ENCODE results near the gene AP3B1. TPM values are rescaled to one million over a fixed set of nuclear protein-coding genes. Genes with fewer than 3 reads are reported as not detected.

The AP3B1 gene
- total RNA-seq, 6 experiments from 2014 or later: 11.4 to 17.9 (median 12.9) TPM

DNA sequence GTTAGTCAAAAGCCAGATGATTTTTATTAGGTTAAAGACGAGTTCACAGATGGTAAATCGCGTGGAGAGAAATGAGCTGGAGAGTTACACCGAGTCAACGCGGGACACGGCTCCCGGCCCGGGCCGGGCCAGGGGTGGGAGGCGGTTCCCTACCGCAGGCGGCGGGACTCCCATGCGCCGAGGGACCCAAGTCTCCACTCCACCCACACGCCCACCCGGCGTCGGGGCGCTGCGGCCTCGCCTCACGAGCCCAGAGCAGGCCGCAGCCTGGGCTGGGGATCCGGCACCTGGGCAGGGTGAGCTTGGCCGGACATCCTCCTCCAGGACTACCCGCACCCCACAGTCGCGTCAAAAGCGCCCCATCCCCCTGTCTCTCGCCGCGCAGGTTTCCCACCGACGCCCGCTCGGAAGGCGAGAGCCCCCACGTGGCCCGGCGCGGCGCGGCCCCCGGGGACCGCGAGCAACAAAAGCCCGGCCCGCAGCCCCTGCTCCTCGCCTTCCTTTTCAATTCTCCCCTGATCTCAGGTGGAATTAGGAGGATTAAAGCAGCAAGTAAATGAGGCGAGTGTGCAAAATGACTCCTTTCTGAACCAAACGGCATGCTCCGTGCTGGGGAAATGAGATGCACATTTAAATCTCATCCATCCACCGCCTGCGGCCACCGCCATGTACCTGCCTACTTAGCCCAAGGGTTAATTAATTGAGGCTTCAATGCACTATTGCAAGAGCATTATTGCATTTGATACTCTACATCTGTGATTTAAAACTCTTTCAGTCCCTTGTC is 321.8 kb downstream of the AP3B1 start:
- no peak overlapping the region for H3K27ac ChIP-seq
- peak in 1 of 3 donors; percentile 24 for DNase-seq
- H3K9me3 ChIP-seq: no peaks in the 10 kb centered on the region
- TF ChIP-seq POLR2A (IDR thresholded peaks at IDR 0.05): no peak
- TF ChIP-seq, protein P1, sequence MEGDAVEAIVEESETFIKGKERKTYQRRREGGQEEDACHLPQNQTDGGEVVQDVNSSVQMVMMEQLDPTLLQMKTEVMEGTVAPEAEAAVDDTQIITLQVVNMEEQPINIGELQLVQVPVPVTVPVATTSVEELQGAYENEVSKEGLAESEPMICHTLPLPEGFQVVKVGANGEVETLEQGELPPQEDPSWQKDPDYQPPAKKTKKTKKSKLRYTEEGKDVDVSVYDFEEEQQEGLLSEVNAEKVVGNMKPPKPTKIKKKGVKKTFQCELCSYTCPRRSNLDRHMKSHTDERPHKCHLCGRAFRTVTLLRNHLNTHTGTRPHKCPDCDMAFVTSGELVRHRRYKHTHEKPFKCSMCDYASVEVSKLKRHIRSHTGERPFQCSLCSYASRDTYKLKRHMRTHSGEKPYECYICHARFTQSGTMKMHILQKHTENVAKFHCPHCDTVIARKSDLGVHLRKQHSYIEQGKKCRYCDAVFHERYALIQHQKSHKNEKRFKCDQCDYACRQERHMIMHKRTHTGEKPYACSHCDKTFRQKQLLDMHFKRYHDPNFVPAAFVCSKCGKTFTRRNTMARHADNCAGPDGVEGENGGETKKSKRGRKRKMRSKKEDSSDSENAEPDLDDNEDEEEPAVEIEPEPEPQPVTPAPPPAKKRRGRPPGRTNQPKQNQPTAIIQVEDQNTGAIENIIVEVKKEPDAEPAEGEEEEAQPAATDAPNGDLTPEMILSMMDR (IDR thresholded peaks at IDR 0.05): peak in 1 of 4 donors; percentile 11
- peak overlapping the region in 2 of 3 donors; percentile 21 to 22 for H3K4me3 ChIP-seq
- H3K36me3 ChIP-seq: no peaks in the 10 kb centered on the region
- peaks cover 0 to 15% (median 4%) of the 10 kb centered on the region in 4 donors for H3K4me1 ChIP-seq
- ATAC-seq: peak; percentile 49 to 74 (median 62)
- 6% methylated on average over 36 of the region's 57 CpGs for WGBS (ENCODE audit: insufficient coverage, low coverage, low lambda C conversion rate, missing lambda C conversion rate)
- peaks cover 0 to 23% of the 10 kb centered on the region in 2 donors for H3K27me3 ChIP-seq
- intact Hi-C loops (cut with DNase I): no loop called here

DNA sequence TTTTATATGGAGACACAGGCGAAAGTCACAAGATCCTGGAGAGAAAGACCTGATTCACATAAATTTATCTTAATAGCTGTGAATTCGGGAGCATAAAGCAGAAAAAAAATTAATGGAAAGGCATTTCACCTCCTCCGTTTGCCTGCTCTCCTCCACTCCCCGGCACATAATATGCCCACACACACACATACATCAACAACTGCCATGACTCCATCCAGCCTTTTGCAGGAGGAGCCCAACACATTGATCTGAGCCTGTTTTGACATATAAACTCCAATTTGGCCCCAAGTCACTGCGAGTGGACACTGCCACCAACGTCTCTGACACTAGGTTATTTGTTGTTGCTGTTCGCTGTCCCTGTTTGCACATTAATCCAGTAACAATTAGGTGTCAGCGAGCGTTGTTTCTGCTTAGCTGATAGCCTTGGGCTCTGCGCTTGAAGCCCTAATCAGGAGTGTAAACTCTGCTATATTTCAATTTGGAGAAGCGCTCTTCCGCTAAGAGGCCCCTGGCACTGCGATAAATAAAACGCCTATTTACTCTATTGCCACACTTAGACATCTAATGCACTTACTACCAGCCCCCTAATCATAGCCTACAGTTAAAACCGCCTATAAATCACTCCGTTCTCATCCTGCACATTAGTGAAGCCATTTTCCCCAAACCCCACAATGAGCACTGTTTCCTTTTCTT is 322.6 kb downstream of the AP3B1 start:
- 25% methylated on average over 14 of the region's 16 CpGs for whole genome bisulfite sequencing (ENCODE audit: insufficient coverage, low coverage, low lambda C conversion rate, missing lambda C conversion rate)
- no peak for DNase-seq

DNA sequence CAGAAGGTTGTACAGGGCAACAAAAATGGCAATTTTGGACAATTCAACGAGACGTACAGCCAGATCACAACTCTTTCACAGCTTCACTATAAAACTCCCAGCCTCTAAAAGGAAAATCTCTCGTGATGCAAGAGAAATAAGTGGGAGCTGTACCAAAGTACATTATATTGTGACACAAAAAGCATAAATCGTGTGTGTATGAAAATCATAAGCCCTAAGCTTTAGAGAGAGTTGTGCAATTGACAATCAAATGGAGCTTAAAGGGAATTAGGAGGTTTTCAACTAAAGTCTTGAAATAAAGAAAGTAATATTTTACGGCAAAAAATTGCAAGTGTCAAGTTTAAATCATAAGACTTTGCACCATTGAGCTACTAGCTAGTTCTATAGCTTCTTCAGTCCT is 323.6 kb downstream of the AP3B1 start:
- Histone ChIP-seq H3K36me3 (no peaks in the 10 kb centered on the region), H3K4me1 (peaks cover 0 to 15% (median 4%) of the 10 kb centered on the region in 4 donors), H3K9me3 (no peaks in the 10 kb centered on the region), H3K4me3 (no peak overlapping the region), H3K27me3 (peaks cover 0 to 23% of the 10 kb centered on the region in 2 donors), H3K27ac (no peak overlapping the region)
- 81% methylated on average over 5 of the region's 5 CpGs for WGBS (ENCODE audit: insufficient coverage, low coverage, low lambda C conversion rate, missing lambda C conversion rate)
- ATAC-seq (no peak), DNase-seq (no peak)
- TF ChIP-seq, protein P1 (IDR thresholded peaks at IDR 0.05): no peak
- no peak for TF ChIP-seq POLR2A (IDR thresholded peaks at IDR 0.05)
- intact Hi-C loops (cut with DNase I): no loop called here

More for the DNA sequence above, 322.6 kb downstream of the AP3B1 start:
- peaks cover 0 to 23% of the 10 kb centered on the region in 2 donors for H3K27me3 ChIP-seq
- H3K27ac ChIP-seq: no peak overlapping the region
- intact Hi-C loops (cut with DNase I): no loop called here
- H3K36me3 ChIP-seq: no peaks in the 10 kb centered on the region
- TF ChIP-seq, protein P1 (IDR thresholded peaks at IDR 0.05): no peak
- no peak for TF ChIP-seq POLR2A (IDR thresholded peaks at IDR 0.05)
- no peaks in the 10 kb centered on the region for H3K9me3 ChIP-seq
- ATAC-seq: peak in 3 of 4 donors; percentile 18 to 33 (median 25)
- peaks cover 0 to 15% (median 4%) of the 10 kb centered on the region in 4 donors for H3K4me1 ChIP-seq
- H3K4me3 ChIP-seq: peak overlapping the region in 2 of 3 donors; percentile 21 to 22

DNA sequence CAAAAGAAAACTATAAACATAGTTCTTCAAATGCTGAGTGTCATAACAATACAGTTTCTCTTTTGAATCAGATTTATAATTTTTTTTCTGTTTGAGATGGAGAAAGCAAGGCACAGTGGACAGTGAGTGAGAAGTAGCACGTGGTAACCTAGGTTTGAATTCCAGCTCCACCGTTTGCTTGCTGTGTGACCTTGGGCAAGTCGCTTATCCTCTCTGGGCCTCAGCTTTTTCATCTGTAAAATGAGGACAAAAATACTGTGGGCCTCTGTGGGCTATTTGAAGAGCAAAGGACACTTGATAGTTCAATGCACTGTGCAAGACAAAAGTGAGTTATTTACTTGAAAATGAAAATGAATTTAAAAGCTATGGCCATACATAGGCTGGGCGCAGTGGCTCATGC is 330.7 kb downstream of the AP3B1 start:
- H3K4me3 ChIP-seq: no peak overlapping the region
- no peaks in the 10 kb centered on the region for H3K36me3 ChIP-seq
- no peaks in the 10 kb centered on the region for H3K4me1 ChIP-seq
- no peaks in the 10 kb centered on the region for H3K9me3 ChIP-seq
- peaks cover 0 to under 1% of the 10 kb centered on the region in 2 donors for H3K27me3 ChIP-seq
- ATAC-seq (no peak), DNase-seq (no peak)
- WGBS (ENCODE audit: insufficient coverage, low coverage, low lambda C conversion rate, missing lambda C conversion rate): 91% methylated on average over 3 of the region's 4 CpGs
- no peak for TF ChIP-seq POLR2A (IDR thresholded peaks at IDR 0.05)
- TF ChIP-seq, protein P1 (IDR thresholded peaks at IDR 0.05): no peak
- intact Hi-C loops (cut with DNase I): no loop called here
- no peak overlapping the region for H3K27ac ChIP-seq
